Esophagus muscularis mucosa (tissue), 4 donors: Measurements from ENCODE around the gene PITPNM1. TPM values are rescaled to one million over a fixed set of nuclear protein-coding genes. Genes with fewer than 3 reads are reported as not detected.

Experiments used
- DNase-seq: peaks from one replicate; pipeline ENCODE4 v3.0.0-alpha.2; 2017; ENCODE audit errors: extremely low spot score
- H3K27ac ChIP-seq, 4 donors: fragments of 200-600 bp; sonication (generic); replicated peaks in 1 of 4; 1 replicate in 3 of 4; 2 replicates in 1 of 4; pipeline ENCODE4 v1.5.1; 2016 to 2019; ENCODE audit warnings: mild to moderate bottlenecking in 1 of 4
- H3K27me3 ChIP-seq, 4 donors: fragments of 200-600 bp; sonication (generic); one replicate each; pipeline versions ENCODE4 v1.5.1 to v1.6.0; 2016 to 2019
- H3K36me3 ChIP-seq, 4 donors: fragments of 200-600 bp; sonication (generic); one replicate each; pipeline ENCODE4 v1.5.1; 2016 to 2019
- H3K4me1 ChIP-seq, 4 donors: fragments of 200-600 bp; sonication (generic); one replicate each; pipeline ENCODE4 v1.5.1; 2016 to 2019
- H3K4me3 ChIP-seq, 4 donors: fragments of 200-600 bp; sonication (generic); 1 replicate in 2 of 4; 2 replicates in 2 of 4; pipeline ENCODE4 v1.5.1; 2016 to 2019; ENCODE audit warnings: mild to moderate bottlenecking in 4 of 4, moderate library complexity in 1 of 4
- H3K9me3 ChIP-seq, 4 donors: fragments of 200-600 bp; sonication (generic); 1 replicate in 3 of 4; 2 replicates in 1 of 4; pipeline ENCODE4 v1.5.1; 2016 to 2019
- EP300 ChIP-seq: sonication (generic); formaldehyde crosslinking; IDR thresholded peaks from one replicate; pipeline ENCODE4 v1.6.1; 2017; ENCODE audit warnings: antibody characterized with exemption
- POLR2A ChIP-seq: fragments of 450-650 bp; IDR thresholded peaks from one replicate; pipeline ENCODE4 v1.6.1; 2017; ENCODE audit warnings: antibody characterized with exemption, moderate library complexity, mild to moderate bottlenecking, low read depth
- POLR2AphosphoS5 ChIP-seq, 2 donors: sonication (generic); formaldehyde crosslinking; IDR thresholded peaks; one replicate each; pipeline ENCODE4 v1.6.1; 2017; ENCODE audit warnings: antibody characterized with exemption in 2 of 2
- WGBS: methylation state at CpG from one replicate; pipeline ENCODE4 v1.1.5; 2018; 5-methylcytosine and 5-hydroxymethylcytosine counted together
- intact Hi-C: fragments of 100-400 bp; cut with DNase I; formaldehyde crosslinking; loops from one replicate; pipeline ENCODE4 v1.15.1; 2023
- total RNA-seq, 4 donors: library from RNA; depleted of rRNA; stranded (reverse); fragments of >200 nt; gene quantifications; one replicate each; pipeline versions ENCODE4 v1.1.0 to v1.2.1, GENCODE V29; 2016
- TF ChIP-seq, protein P1 (sequence below), 3 experiments: fragments of 200-600 bp in 2 of 3; fragments of 450-650 bp in 1 of 3; sonication (generic) in 2 of 3; IDR thresholded peaks; one replicate each; pipeline ENCODE4 v1.5.1; 2017 to 2019; ENCODE audit warnings: antibody characterized with exemption in 3 of 3, mild to moderate bottlenecking in 2 of 3, moderate library complexity in 1 of 3

Gene PITPNM1
- total RNA-seq, 4 donors from 2014 or later: 11.6 to 23.6 (median 15.3) TPM

DNA sequence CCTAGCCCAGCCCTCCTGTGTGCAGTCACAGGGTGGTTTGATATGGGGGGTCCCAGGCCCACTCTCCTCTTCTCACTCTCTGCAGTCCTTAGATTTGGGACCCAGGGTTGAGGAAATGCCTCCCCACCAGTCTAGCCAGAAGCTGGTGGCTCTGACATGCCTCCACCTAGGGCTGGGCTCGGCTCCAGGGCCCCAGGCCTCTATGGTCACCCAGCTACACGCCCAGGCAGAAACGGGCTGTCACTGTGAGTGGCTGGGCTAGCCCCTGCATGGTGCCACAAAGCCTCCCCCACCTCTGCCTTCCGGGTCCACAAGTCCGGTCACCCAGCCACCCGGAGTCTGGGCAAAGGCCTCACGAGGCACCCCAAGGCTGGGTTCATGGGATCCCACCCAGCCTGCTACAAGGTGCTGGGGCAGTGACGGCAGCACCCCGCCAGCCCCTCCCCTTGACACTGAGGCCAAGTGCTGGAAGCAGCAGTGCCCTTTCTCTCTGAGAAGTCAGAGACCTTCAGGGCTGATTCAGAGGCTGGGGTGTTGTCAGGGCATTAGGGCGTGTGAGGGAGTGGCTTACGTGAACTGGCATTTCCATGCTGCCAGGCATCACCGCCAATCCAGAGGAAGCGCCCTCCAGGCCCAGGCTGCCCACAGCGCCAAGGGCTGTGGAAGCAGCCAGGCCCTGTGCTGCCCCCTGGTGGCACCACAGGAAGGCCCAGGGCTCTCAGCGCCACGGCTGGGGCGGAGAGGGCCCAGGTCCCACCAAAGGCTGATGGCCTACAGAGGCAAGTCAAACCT is 638 bp upstream of the PITPNM1 start:
- intact Hi-C loops: loop anchor here (5.0 to 10.0 kb wide), 2 partner anchors 104 to 151 kb away; partner anchors contain the start of genes POLD4, PPP1CA and TBC1D10C
- peaks cover 0 to 38% (median 3%) of the 10 kb centered on the region in 4 donors for H3K27me3 ChIP-seq
- TF ChIP-seq EP300 (no peak), POLR2AphosphoS5 (IDR thresholded peaks at IDR 0.05) (peak; percentile 85 to 86), POLR2A (no peak)
- TF ChIP-seq, protein P1, sequence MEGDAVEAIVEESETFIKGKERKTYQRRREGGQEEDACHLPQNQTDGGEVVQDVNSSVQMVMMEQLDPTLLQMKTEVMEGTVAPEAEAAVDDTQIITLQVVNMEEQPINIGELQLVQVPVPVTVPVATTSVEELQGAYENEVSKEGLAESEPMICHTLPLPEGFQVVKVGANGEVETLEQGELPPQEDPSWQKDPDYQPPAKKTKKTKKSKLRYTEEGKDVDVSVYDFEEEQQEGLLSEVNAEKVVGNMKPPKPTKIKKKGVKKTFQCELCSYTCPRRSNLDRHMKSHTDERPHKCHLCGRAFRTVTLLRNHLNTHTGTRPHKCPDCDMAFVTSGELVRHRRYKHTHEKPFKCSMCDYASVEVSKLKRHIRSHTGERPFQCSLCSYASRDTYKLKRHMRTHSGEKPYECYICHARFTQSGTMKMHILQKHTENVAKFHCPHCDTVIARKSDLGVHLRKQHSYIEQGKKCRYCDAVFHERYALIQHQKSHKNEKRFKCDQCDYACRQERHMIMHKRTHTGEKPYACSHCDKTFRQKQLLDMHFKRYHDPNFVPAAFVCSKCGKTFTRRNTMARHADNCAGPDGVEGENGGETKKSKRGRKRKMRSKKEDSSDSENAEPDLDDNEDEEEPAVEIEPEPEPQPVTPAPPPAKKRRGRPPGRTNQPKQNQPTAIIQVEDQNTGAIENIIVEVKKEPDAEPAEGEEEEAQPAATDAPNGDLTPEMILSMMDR (IDR thresholded peaks at IDR 0.05): peak; percentile 96 to 99 (median 98)
- H3K4me3 ChIP-seq: peak overlapping the region; percentile 55 to 64 (median 60)
- DNase-seq: peak; percentile 95
- peaks cover 0 to 27% (median 18%) of the 10 kb centered on the region in 4 donors for H3K36me3 ChIP-seq
- peaks cover 27 to 60% (median 54%) of the 10 kb centered on the region in 4 donors for H3K4me1 ChIP-seq
- peak overlapping the region; percentile 97 to 100 (median 98) for H3K27ac ChIP-seq
- no peaks in the 10 kb centered on the region for H3K9me3 ChIP-seq
- WGBS: 8% methylated on average over 9 of the region's 17 CpGs

DNA sequence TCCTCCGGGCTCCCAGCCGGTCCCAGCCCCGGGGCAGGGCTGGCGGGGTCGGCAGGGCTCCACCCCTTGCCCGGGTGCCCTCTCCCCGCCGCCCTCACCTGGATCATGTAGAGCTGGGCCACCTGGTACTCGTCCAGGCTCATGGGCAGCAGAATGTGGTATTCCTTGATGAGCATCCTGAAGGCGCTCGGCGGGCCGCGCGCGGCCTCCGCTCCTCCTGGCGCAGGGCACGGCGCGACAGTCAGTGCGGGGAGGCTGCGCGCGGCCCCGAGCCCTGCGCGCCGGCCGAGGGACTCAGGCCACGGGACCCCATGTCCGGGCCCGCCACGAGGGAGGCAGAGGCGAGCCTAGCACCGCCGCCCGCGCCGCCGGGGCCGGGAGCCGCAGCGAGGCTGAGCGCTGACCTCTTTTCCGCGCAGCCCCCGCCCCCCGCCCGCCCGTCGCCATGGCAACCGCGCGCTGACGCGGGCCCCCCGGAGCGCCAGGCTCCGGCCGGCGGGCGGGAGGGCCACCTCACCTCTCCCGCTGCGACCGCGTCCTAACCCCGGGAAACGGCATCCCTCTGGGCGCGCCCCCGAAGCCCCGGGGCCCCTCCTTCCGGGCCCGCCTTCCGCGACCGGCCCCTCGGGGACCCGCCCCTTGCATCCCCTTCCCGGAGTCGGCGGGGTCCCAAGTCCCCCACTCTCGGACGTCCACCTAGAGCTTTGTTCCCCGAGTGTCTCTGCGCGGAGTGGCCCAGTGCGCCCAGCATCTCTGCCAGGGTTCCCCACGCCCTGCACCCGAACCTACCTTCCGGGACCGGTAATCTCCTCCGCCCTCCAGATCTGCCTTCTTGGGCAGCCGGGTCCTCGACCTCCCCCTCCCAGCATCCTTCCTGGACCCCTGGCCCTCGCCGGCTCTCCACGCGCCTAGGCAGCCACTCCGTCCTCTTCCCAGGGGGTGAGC is 886 bp downstream of the PITPNM1 start:
- intact Hi-C loops: loop anchor here (10.0 kb wide), 1 partner anchor 149 kb away; the partner anchor contains the start of gene POLD4
- DNase-seq: no peak
- Histone ChIP-seq H3K4me1 (peaks cover 27 to 59% (median 54%) of the 10 kb centered on the region in 4 donors), H3K27ac (peak overlapping the region; percentile 97 to 100 (median 98)), H3K4me3 (peak overlapping the region; percentile 55 to 64 (median 60)), H3K27me3 (peaks cover 0 to 38% (median 3%) of the 10 kb centered on the region in 4 donors), H3K9me3 (no peaks in the 10 kb centered on the region), H3K36me3 (peaks cover 0 to 40% (median 20%) of the 10 kb centered on the region in 4 donors)
- TF ChIP-seq POLR2AphosphoS5 (IDR thresholded peaks at IDR 0.05) (no peak), EP300 (no peak), POLR2A (no peak)
- TF ChIP-seq, protein P1 (IDR thresholded peaks at IDR 0.05): no peak
- WGBS: 0% methylated on average over 14 of the region's 101 CpGs

DNA sequence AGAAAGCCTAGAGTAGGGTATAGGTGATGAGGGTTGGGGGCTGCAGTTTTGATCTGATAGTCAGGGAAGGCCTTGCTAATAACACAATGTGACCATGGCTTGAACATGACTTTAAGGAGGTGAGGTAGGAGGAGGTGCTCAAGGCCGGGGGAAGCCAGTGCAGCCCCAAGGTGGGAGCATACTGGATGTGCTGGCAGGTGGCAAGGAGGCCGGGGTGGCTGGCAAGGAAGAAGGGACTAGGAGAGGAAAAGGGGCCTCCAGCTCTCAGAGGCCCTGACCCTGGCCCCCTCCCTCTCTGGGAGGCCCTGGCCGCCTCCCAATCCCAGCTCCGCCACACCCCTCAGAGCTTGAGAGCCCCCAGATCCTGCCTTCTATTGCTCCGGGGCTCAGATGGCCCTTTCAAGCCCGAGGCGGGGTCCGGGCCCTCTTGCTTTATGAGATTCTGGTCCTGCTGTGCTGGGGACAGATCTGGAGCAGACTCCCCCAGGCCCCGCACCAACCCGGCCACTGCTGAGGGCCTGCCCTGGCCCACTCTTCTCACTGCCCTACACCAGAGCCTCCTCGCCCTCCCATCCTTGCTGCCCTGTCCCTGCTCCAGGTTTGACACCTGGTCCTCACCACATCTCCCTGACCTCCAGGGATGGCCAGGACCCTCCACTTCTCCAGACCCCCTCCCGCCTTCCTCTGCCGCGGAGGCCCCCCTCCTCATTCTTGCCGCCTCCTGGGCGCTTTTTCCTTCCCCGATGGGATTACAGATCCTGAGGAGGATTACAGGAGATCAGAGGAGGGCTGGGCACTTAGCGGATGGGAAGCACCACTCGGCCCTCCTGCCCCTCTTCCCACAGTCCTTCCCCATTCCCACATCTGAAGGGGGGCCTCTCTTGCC is 1.8 kb downstream of the PITPNM1 start:
- no peak overlapping the region for H3K27ac ChIP-seq
- intact Hi-C loops: loop anchor here (10.0 kb wide), 1 partner anchor 149 kb away; the partner anchor contains the start of gene POLD4
- peaks cover 0 to 38% (median 3%) of the 10 kb centered on the region in 4 donors for H3K27me3 ChIP-seq
- peaks cover 27 to 52% (median 47%) of the 10 kb centered on the region in 4 donors for H3K4me1 ChIP-seq
- peaks cover 0 to 46% (median 23%) of the 10 kb centered on the region in 4 donors for H3K36me3 ChIP-seq
- H3K4me3 ChIP-seq: peak overlapping the region; percentile 55 to 64 (median 60)
- TF ChIP-seq EP300: no peak
- no peak for TF ChIP-seq POLR2A
- TF ChIP-seq, protein P1 (IDR thresholded peaks at IDR 0.05): no peak
- TF ChIP-seq POLR2AphosphoS5 (IDR thresholded peaks at IDR 0.05): no peak
- WGBS: 86% methylated on average over 19 of the region's 19 CpGs
- DNase-seq: no peak
- H3K9me3 ChIP-seq: no peaks in the 10 kb centered on the region
